Omental fat pad (tissue), 4 donors: ENCODE results near the gene FOXO3B. TPM values are rescaled to one million over a fixed set of nuclear protein-coding genes. Genes with fewer than 3 reads are reported as not detected.
"Not testable (repeated sequence)": the region's sequence is repeated elsewhere in the genome, so short reads cannot be mapped to it uniquely, and the experiment has no call there.

Source experiments
- ATAC-seq: fragments of 150-250 bp; one replicate; pipeline ENCODE4 v1.9.1; 2016; ENCODE audit warnings: mild to moderate bottlenecking, moderate library complexity; ENCODE audit not compliant: low FRiP score
- DNase-seq: peaks from one replicate; pipeline ENCODE4 v3.0.0-alpha.2; 2019; ENCODE audit warnings: low spot score
- small RNA-seq: library from RNA; depleted of rRNA; stranded (forward); fragments of <200 nt; gene quantifications from one replicate; pipeline ENCODE3, GENCODE V24; 2016
- total RNA-seq, 4 donors: library from RNA; depleted of rRNA; stranded (reverse); fragments of >200 nt; gene quantifications; one replicate each; pipeline ENCODE4 v1.1.0, GENCODE V29; 2016

FOXO3B gene
- total RNA-seq, 4 donors from 2014 or later = 6.4 to 7.8 (median 7.0) TPM

GRCh38 chr17:18666326-18666725 lies 15.8 kb downstream of the FOXO3B start:
- not testable (repeated sequence) for DNase-seq

GRCh38 chr17:18661924-18662624 lies 20.0 kb downstream of the FOXO3B start:
- ATAC-seq, DNase-seq: not testable (repeated sequence)

More at GRCh38 chr17:18666326-18666725, 15.8 kb downstream of the FOXO3B start:
- ATAC-seq = not testable (repeated sequence)

- DNase-seq, ATAC-seq: not testable (repeated sequence)
These were observed 32.0 kb downstream of the FOXO3B start for GRCh38 chr17:18650094-18650493.

- ATAC-seq, DNase-seq: not testable (repeated sequence)
These were observed 37.8 kb downstream of the FOXO3B start, which contains the start of gene TBC1D28 for GRCh38 chr17:18644291-18644690. Gene TBC1D28 (minus strand): TSS chr17:18644391. CDS start chr17:18641352, 3,039 bp downstream.

DNA sequence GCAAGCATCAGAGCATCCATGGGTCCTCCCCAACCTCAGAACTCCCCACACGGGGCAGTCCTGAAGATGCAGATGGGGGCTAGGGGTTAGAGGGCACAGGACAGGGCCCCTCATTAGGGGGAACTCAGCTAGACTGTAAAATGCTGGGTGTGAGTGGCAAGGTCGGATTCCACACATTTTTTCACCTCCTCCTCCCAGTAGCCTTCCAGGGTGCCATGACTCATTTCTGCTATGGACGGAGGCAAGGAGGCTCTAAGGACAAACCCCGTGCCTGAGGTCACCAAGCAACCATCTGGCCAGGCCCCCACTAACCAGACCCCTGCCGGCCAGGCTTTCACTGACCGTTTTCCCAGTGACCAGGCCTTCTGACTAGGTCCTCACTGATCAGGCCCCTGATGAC lies 39.0 kb downstream of the FOXO3B start:
- DNase-seq, ATAC-seq: not testable (repeated sequence)

DNA sequence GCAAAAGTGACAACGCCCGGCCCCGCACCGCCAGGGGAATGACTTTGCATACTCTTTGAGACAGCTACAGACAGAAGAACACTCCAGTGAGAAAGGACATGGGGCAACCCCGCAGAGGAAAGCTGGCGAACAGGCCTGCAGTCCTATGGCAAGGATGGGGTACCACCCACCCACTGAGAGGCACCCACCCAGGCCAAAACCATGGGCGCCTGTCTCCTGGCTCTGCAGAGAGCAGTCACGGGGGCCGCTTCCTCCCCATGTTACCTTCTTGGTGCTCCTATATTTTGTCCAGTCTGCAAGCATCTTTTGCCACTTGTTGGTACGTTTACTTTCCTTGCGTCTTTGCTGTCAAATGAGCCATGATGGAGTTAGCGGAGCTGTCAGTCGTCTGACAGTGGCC lies 43.8 kb downstream of the FOXO3B start:
- not testable (repeated sequence) for DNase-seq, ATAC-seq

- not testable (repeated sequence) for DNase-seq, ATAC-seq
These were observed 45.9 kb downstream of the FOXO3B start for GRCh38 chr17:18636237-18636636.

- not testable (repeated sequence) for ATAC-seq, DNase-seq
These were observed 46.3 kb downstream of the FOXO3B start for GRCh38 chr17:18635773-18636172.

DNA sequence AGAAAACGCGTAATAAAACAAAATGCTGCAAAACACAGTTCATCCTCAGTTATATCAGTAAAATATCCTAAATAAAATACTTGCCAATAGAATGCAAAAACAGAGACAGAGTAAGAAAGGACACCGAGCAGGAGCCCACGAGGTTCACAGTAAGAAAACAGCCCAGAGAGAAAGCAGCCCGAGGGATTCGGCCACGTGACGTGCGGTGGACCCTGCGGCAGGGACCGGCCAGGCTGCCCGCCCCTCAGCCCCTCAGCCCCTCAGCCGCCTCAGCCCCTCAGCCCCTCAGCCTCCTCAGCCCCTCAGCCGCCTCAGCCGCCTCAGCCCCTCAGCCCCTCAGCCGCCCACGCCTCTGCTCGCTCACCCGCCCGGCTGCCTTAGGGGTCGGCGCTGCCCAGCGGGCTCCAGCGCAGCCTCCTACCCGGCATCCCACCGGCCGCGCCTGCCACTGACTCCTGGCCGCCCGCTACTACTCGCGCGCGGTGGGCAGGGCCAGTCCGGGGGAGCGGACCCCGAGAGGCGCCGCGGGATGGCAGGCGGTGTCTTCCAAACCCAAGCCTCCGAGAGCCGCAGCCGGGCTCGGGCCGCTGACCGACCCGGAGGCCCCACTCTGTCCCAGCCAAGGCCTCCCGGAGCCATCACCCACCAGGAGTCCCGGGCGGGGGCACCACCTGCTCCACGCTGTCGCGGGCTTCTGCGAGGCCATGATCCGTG lies 47.4 kb downstream of the FOXO3B start:
- DNase-seq, ATAC-seq: not testable (repeated sequence)

Small RNAs within 50 kb of the gene (small RNA-seq; reads per million reads assigned to genes)
- gene AC026271.2 (not detected), gene AC026271.4 (not detected)

Other genes starting within 250 kb of the FOXO3B start
- gene LGALS9C, start 205.5 kb downstream of the FOXO3B start, total RNA-seq = not detected
- gene TBC1D28, start 37.9 kb downstream of the FOXO3B start, total RNA-seq = not detected
- under 1 TPM in 1 of 4 donors, not detected in 3; 0.19 TPM for gene FBXW10, start 61.7 kb upstream of the FOXO3B start, total RNA-seq
- gene TVP23B, start 98.9 kb upstream of the FOXO3B start, total RNA-seq = 10 to 100 TPM; 28.4 to 42.2 (median 40.9) TPM
- gene PRPSAP2, start 175.8 kb upstream of the FOXO3B start, total RNA-seq = 10 to 100 TPM; 14.3 to 28.4 (median 14.9) TPM